AG04450 (cell line): Measurements from ENCODE around the gene HLTF. TPM values are rescaled to one million over a fixed set of nuclear protein-coding genes. Genes with fewer than 3 reads are reported as not detected.

ENCODE experiments used
- CTCF ChIA-PET: fragments of 300-600, 350-600 bp; formaldehyde crosslinking; extraction: SDS; loops from one replicate; lab custom pipeline; 2022; ENCODE audit warnings: antibody characterized with exemption, inconsistent platforms; lab: Charles Lee
- POLR2A ChIA-PET: fragments of 350-600 bp; formaldehyde crosslinking; extraction: SDS; loops from one replicate; lab custom pipeline; 2021; ENCODE audit warnings: antibody characterized with exemption, inconsistent platforms; lab: Yijun Ruan, JAX
- DNase-seq: peaks from one replicate; pipeline ENCODE4 v3.0.0-alpha.2; 2011; ENCODE audit warnings: low read depth, low spot score
- H3K27ac ChIP-seq: one replicate; pipeline ENCODE4 v1.5.1; 2012; ENCODE audit warnings: low read depth, low read length, control low read depth
- H3K27me3 ChIP-seq: one replicate; pipeline ENCODE4 v1.6.0; 2012; ENCODE audit warnings: low read length; ENCODE audit not compliant: control insufficient read depth, insufficient read depth
- H3K4me3 ChIP-seq: 2 replicates; pipeline ENCODE4 v1.5.1; 2011; ENCODE audit warnings: mild to moderate bottlenecking, low read depth, low read length, control low read depth
- H3K9me3 ChIP-seq: 2 replicates; pipeline ENCODE4 v1.5.1; 2012; ENCODE audit warnings: low read length; ENCODE audit not compliant: control insufficient read depth, insufficient read depth
- CTCF ChIP-seq: IDR thresholded peaks from 2 replicates; pipeline ENCODE4 v1.5.1; 2011; ENCODE audit warnings: low read depth, low read length, control low read depth, inconsistent platforms
- polyA plus RNA-seq: library from polyadenylated mRNA; depleted of rRNA; stranded (reverse); fragments of >200 nt; gene quantifications from 2 replicates; pipeline ENCODE4 v1.2.3, GENCODE V29; 2011

The HLTF gene
- polyA plus RNA-seq, 1 experiment = 30.5 TPM

GRCh38 chr3:149021830-149022229 lies 64.5 kb downstream of the HLTF start:
- POLR2A ChIA-PET = no interaction called here
- no peak for TF ChIP-seq CTCF
- H3K27ac ChIP-seq = no peak overlapping the region
- H3K9me3 ChIP-seq = peaks cover 4% of the 10 kb centered on the region
- H3K27me3 ChIP-seq = no peaks in the 10 kb centered on the region
- no peak overlapping the region for H3K4me3 ChIP-seq
- no peak for DNase-seq
- CTCF ChIA-PET = no interaction called here

- no peak for TF ChIP-seq CTCF
- Histone ChIP-seq H3K9me3 (peaks cover 4% of the 10 kb centered on the region), H3K4me3 (no peak overlapping the region), H3K27me3 (no peaks in the 10 kb centered on the region), H3K27ac (no peak overlapping the region)
- POLR2A ChIA-PET = no interaction called here
- CTCF ChIA-PET = no interaction called here
- no peak for DNase-seq
These were observed 65.5 kb downstream of the HLTF start for GRCh38 chr3:149020839-149021252.

- Histone ChIP-seq H3K27ac (no peak overlapping the region), H3K4me3 (no peak overlapping the region), H3K9me3 (peaks cover 3% of the 10 kb centered on the region), H3K27me3 (no peaks in the 10 kb centered on the region)
- no peak for DNase-seq
- POLR2A ChIA-PET = no interaction called here
- no peak for TF ChIP-seq CTCF
- CTCF ChIA-PET = no interaction called here
These were observed 66.0 kb downstream of the HLTF start for GRCh38 chr3:149020196-149020838.

- no peak overlapping the region for H3K4me3 ChIP-seq
- DNase-seq = no peak
- ChIA-PET POLR2A (no interaction called here), CTCF (no interaction called here)
- no peak overlapping the region for H3K27ac ChIP-seq
- no peaks in the 10 kb centered on the region; the same call in 1 of the 2 replicates for H3K9me3 ChIP-seq
- no peak for TF ChIP-seq CTCF
- no peaks in the 10 kb centered on the region for H3K27me3 ChIP-seq
These were observed 66.8 kb downstream of the HLTF start for GRCh38 chr3:149019580-149019979.

- Histone ChIP-seq H3K9me3 (no peaks in the 10 kb centered on the region), H3K27me3 (no peaks in the 10 kb centered on the region), H3K27ac (no peak overlapping the region), H3K4me3 (no peak overlapping the region)
- ChIA-PET CTCF (interaction anchor here (0.6 to 1.3 kb wide), 4 partner anchors 10 to 250 kb away, joined by 3 to 7 read pairs (median 3); no protein-coding TSS in a partner anchor), POLR2A (no interaction called here)
- DNase-seq = no peak
- no peak for TF ChIP-seq CTCF
These were observed 68.1 kb downstream of the HLTF start for GRCh38 chr3:149018247-149018646.
